HTERT RPE-1 (cell line): ENCODE data around the gene ZNF778.
"Not testable (repeated sequence)": the region's sequence is repeated elsewhere in the genome, so short reads cannot be mapped to it uniquely, and the experiment has no call there.

ENCODE experiments used
- in situ Hi-C: fragments of 300-500 bp; cut with MboI; formaldehyde crosslinking; loops from 4 replicates; pipeline ENCODE4 v1.14.3; 2020; ENCODE audit warnings: low sequenced_read_pairs

The ZNF778 gene

GRCh38 chr16:89179656-89180315, 37.7 kb upstream of the ZNF778 start:
- in situ Hi-C loops, result no loop called here

GRCh38 chr16:89183463-89183862, 34.0 kb upstream of the ZNF778 start:
- in situ Hi-C loops, result no loop called here

- in situ Hi-C loops, result no loop called here
Measured at GRCh38 chr16:89183975-89184676, 33.4 kb upstream of the ZNF778 start.

DNA sequence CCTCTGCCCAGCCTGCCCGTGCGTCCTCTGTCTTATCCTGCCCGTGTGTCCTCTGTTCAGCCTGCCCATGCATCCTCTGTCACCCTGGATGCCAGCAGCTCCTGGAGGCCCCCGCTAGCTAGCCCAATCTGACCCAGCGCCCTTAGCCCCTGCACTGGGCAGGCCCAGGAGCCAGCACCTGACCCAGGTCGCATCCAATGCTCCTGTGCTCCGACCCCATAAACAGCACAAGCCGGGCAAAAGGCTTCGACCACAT, 32.9 kb upstream of the ZNF778 start:
- in situ Hi-C loops, result no loop called here

DNA sequence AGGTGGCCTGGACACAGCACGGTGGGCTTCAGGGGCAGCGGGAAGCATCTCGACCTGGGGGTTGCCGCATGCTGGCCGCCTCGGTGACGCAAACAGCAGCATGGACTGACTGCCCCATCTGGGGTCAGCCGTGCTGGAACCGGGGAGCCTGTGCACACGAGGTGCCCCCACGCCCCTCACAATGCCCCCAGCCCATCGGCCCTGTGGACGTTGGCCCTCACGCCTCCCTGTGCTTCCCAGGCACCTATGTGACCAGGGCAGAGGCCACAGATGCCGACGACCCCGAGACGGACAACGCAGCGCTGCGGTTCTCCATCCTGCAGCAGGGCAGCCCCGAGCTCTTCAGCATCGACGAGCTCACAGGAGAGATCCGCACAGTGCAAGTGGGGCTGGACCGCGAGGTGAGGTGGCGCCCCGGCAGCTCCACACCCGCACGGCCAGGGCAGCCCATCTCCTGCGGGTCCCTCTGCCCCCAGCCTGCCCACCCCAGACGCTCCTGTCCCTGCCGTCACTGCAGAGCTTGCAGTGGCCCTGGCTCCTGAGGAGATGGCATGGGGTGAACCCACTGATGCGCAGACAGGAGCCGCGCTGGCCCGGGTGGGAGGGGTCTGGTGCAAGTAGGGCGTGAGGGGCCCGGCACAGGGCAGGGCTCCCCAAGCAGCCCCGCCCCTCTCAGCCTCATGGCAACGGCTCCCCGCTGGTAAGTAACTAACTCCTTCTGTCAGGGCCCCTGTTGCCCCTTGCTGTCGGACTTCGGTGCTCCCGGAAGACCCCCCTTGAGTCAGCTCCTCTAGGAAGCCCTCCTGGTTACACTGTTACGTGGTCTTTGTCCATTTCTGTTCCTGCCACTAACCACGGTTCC, 32.3 kb upstream of the ZNF778 start:
- in situ Hi-C loops, result no loop called here

DNA sequence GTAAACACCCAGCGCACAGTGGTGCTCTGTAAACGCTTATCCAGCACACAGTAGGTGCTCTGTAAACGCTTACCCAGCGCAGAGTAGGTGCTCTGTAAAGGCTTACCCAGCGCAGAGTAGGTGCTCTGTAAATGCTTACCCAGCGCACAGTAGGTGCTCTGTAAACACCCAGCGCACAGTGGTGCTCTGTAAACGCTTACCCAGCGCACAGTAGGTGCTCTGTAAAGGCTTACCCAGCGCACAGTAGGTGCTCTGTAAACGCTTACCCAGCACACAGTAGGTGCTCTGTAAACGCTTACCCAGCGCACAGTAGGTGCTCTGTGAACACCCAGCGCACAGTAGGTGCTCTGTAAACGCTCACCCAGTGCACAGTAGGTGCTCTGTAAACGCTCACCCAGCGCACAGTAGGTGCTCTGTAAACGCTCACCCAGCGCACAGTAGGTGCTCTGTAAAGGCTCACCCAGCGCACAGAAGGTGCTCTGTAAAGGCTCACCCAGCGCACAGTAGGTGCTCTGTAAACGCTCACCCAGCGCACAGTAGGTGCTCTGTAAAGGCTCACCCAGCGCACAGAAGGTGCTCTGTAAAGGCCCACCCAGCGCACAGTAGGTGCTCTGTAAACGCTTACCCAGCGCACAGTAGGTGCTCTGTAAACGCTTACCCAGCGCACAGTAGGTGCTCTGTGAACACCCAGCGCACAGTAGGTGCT, 31.5 kb upstream of the ZNF778 start:
- in situ Hi-C loops, result not testable (repeated sequence)

GRCh38 chr16:89186593-89187031, 30.9 kb upstream of the ZNF778 start:
- in situ Hi-C loops, result not testable (repeated sequence)

DNA sequence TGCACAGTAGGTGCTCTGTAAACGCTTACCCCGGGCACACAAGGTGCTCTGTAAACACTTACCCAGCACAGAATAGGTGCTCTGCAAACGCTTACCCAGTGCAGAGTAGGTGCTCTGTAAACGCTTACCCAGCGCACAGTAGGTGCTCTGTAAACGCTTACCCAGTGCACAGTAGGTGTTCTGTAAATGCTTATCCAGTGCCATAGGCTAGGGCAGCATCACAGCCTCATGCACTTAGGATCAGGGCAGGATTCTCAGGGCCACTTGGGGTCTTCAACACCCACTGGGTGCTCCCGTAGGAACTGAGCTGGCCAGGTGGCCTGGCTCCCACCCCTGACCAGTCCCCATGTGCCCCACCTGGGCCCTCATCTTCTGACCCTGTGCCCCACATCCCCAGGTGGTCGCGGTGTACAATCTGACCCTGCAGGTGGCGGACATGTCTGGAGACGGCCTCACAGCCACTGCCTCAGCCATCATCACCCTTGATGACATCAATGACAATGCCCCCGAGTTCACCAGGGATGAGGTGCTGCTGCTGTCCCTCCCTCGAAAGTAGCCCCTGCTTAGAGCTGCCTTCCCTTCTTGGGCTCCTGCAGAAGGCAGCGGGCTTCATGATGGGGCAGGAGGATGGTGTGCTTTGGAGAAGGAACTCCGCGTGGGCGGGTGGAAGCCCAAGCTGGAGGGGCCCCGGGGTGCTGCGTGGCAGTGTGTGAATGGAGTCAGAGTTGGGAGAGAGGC, 30.3 kb upstream of the ZNF778 start:
- in situ Hi-C loops, result no loop called here

- in situ Hi-C loops, result no loop called here
Measured at GRCh38 chr16:89187770-89188392, 29.6 kb upstream of the ZNF778 start.

GRCh38 chr16:89188471-89189357, 28.8 kb upstream of the ZNF778 start:
- in situ Hi-C loops, result not testable (repeated sequence)

DNA sequence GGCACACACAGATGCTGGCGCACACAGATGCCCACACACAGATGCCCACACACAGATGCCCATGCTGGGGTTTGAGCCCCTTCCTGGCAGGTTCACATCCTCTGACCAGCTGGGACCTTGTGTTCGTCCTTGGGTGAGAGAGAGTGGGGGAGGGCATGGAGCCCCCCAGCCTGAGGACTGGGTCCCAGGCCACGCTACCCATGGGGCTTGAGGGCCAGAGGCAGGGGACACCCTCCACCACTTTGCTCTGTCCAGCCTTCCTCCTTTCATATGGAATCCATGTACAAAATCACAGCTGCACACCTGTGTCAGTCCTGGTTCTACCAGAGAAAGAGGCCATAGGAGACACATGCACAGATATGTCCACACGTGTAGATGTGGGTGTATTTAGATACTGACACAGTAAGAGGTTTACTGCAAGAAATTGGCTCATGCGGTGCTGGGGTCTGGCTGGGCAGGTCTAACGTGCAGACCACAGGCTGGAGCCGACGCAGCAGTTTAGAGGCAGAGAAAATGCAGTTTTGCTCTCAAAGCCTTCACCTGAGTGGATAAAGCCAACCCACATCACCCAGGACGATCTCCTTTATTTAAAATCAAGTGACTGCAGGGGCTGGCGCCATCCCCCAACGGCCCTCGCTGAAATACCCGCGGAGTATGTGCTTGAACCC, 28.0 kb upstream of the ZNF778 start:
- in situ Hi-C loops, result no loop called here

GRCh38 chr16:89190150-89190958, 27.1 kb upstream of the ZNF778 start:
- in situ Hi-C loops, result no loop called here

DNA sequence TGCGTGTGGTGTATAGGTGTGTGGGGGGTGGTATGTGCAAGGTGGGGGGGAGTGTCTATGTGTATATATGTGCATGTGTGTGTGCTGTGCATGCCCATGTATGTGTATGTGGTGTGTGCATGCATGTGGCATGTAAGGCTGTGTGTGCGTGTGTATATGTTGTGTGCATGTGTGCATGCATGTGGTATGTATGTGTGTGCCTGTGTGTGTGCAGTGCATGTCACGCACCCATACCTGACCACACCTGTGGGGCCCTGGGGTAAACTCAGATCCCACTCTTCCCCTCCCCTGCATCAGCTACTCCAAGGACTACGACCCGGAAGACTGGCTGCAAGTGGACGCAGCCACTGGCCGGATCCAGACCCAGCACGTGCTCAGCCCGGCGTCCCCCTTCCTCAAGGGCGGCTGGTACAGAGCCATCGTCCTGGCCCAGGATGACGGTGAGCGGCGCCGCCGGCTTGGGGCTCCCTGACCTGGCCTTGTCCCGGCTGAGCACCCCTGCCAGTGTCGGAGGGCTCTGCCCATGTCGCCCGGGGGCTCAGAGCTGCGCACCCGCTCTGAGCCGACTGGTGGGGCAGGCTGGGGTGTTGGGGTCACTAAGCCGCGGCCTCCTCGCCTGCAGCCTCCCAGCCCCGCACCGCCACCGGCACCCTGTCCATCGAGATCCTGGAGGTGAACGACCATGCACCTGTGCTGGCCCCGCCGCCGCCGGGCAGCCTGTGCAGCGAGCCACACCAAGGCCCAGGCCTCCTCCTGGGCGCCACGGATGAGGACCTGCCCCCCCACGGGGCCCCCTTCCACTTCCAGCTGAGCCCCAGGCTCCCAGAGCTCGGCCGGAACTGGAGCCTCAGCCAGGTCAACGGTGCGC, 26.2 kb upstream of the ZNF778 start:
- in situ Hi-C loops, result no loop called here

GRCh38 chr16:89191901-89192185, 25.7 kb upstream of the ZNF778 start:
- in situ Hi-C loops, result no loop called here

DNA sequence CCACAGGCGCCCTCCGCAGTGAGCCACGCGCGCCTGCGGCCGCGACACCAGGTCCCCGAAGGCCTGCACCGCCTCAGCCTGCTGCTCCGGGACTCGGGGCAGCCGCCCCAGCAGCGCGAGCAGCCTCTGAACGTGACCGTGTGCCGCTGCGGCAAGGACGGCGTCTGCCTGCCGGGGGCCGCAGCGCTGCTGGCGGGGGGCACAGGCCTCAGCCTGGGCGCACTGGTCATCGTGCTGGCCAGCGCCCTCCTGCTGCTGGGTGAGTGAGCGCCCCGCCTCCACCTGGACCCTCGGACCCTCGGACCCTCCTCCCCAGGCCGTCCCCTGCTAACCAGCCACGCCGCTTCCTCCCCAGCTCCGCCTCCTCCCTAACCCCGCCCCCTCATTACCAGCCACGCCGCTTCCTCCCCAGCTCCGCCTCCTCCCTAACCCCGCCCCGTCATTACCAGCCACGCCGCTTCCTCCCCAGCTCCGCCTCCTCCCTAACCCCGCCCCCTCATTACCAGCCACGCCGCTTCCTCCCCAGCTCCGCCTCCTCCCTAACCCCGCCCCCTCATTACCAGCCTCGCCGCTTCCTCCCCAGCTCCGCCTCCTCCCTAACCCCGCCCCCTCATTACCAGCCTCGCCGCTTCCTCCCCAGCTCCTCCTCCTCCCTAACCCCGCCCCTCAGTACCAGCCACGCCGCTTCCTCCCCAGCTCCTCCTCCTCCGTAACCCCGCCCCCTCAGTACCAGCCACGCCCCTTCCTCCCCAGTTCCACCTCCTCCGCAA, 25.1 kb upstream of the ZNF778 start:
- in situ Hi-C loops, result not testable (repeated sequence)

- in situ Hi-C loops, result no loop called here
Measured at GRCh38 chr16:89192956-89193575, 24.4 kb upstream of the ZNF778 start.
